ENCODE measurements around the gene GPR62.

GPR62 gene

DNA sequence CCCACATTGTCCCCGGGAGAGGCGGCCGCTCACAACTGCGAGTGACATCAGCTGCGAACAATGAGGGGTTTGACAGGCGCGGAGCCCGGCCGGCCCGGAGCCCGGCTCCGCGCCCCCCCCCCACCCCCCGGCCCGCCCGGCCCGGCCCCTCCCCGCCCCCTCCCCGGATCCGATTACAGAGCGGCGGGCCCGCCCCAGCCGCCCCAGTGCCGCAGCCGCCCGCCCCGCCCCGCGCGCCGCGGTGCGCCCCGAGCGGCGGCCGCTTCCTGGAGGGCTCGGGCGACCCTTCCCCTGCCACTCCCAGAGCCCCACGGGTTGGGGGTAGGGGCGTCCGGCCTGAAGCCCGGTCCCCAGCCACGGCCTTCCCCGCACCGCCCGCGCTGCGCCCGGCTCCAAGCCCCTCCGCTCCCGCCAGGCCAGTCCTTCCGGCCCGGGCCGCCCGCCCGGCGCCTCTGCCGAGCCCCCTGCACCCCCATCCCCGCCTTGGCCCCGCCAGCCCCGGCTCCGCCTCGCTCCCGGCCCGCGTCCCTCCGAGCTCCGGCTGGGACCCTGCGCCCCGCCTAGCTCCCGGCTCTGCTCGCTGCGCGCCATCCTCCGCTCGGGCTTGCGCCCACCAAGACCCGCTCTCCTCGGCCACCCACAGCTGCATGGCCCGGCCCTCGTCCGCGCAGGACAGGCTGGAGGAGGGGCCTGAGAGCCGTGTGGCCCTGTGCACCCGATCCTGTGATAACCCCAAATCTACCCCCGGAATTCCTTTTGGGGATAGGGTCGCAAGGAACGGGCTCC lies 12.4 kb downstream of the GPR62 start, which contains the start of gene PCBP4:
TSS of gene PCBP4 (minus strand) at position 71 of the 786 bp plus-strand sequence. CDS start 6,214 bp downstream, outside the sequence.
- DNase-seq (ENCODE audit: low read depth): no peak
- TF ChIP-seq, protein P1, sequence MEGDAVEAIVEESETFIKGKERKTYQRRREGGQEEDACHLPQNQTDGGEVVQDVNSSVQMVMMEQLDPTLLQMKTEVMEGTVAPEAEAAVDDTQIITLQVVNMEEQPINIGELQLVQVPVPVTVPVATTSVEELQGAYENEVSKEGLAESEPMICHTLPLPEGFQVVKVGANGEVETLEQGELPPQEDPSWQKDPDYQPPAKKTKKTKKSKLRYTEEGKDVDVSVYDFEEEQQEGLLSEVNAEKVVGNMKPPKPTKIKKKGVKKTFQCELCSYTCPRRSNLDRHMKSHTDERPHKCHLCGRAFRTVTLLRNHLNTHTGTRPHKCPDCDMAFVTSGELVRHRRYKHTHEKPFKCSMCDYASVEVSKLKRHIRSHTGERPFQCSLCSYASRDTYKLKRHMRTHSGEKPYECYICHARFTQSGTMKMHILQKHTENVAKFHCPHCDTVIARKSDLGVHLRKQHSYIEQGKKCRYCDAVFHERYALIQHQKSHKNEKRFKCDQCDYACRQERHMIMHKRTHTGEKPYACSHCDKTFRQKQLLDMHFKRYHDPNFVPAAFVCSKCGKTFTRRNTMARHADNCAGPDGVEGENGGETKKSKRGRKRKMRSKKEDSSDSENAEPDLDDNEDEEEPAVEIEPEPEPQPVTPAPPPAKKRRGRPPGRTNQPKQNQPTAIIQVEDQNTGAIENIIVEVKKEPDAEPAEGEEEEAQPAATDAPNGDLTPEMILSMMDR (IDR thresholded peaks at IDR 0.05; ENCODE audit: low read depth, low read length, missing control alignments): no peak
- peak within 1 kb of the TSS; percentile 63 for H3K4me3 ChIP-seq (ENCODE audit: low read depth, low read length)

DNA sequence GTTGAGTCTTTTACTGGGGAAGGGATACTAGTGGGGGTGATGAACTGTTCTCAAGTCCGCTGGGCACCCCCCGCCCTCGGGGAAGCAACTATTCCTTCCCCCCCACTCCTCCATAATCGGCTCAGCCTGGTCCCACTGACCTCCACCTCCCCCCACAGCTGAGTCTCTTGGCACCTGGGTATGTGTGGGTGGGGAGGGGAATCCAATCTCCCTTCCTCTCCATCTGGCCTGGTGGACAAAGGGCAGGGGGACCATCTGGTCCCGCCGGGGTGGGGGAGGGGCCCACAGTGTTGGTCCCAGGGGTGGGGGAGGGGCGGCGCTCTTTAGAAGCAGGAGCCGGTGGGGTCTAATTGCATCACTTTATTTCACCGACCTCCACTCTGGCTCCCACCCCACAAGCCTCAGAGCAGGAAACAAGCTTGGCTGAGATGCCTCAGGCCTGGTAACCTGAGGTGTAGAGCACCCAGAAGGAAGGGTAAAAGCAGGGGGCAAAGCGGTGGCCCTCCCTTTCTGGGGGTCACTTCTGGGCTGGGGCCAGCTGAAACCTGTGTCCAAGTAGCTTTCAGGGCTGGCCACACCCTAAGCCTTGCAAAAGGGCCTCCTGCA lies 13.1 kb downstream of the GPR62 start:
- no peak for DNase-seq (ENCODE audit: low read depth)
- TF ChIP-seq, protein P1 (IDR thresholded peaks at IDR 0.05; ENCODE audit: low read depth, low read length, missing control alignments): no peak
- peak overlapping the region; percentile 63 for H3K4me3 ChIP-seq (ENCODE audit: low read depth, low read length)

DNA sequence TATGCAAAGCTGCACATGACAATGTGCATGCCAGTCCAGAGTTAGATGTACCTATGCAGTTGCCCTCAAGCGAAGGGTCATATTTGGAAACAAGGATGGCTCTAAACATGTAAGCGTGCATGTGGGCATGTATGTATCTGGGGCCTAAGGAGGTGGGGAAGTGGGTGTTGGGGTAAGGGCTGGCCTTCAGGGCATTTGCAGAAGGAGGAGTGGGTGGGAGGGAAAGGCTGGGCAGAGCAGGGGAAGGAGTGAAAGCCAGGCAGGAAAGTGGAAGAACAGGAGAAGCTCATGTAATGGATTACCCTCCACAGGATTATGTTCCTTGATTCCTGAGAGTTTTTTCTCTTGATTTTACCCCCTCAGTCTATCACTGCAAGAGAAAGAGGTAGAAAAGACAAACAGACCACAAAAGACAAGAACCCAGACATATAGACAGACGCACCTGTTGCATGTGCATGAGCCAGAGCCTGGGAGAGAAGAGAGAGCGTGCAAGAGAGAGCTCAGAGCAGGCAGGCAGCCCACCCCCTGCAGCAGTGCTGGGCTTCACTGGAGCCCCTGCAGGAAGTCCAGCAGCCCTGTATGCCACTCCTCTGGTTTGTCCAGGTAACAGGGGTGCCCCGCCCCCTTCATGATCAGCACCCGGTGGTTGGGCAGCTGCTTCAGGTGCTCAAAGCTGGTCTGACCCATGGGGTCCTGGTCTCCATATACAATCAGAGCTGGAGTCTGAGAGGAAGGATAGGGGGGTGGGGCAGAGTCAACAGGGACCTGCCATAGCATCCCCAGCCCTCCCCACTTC lies 13.9 kb downstream of the GPR62 start:
- H3K4me3 ChIP-seq (ENCODE audit: low read depth, low read length): no peak overlapping the region
- no peak for DNase-seq (ENCODE audit: low read depth)
- TF ChIP-seq, protein P1 (IDR thresholded peaks at IDR 0.05; ENCODE audit: low read depth, low read length, missing control alignments): no peak

DNA sequence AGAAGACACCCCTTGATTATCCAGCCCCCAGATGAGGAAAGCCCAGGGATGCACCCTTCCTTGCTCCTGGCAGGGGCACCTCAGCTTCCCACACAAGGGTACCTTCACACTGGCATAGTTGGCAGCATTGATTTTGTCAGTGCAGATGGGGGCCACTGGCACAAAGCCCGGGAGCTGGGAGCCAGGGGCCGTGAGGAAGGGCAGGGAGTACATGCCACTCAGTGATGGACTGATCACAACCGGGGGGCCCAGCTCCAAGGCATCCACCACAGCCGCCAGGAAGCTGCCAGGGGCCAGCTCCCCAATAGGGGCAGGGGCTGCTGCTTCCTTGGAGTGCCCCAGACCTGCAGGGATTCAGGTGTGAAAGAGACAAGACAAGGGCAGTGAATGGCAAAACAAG lies 14.7 kb downstream of the GPR62 start:
- DNase-seq (ENCODE audit: low read depth): no peak
- TF ChIP-seq, protein P1 (IDR thresholded peaks at IDR 0.05; ENCODE audit: low read depth, low read length, missing control alignments): no peak
- H3K4me3 ChIP-seq (ENCODE audit: low read depth, low read length): no peak overlapping the region

DNA sequence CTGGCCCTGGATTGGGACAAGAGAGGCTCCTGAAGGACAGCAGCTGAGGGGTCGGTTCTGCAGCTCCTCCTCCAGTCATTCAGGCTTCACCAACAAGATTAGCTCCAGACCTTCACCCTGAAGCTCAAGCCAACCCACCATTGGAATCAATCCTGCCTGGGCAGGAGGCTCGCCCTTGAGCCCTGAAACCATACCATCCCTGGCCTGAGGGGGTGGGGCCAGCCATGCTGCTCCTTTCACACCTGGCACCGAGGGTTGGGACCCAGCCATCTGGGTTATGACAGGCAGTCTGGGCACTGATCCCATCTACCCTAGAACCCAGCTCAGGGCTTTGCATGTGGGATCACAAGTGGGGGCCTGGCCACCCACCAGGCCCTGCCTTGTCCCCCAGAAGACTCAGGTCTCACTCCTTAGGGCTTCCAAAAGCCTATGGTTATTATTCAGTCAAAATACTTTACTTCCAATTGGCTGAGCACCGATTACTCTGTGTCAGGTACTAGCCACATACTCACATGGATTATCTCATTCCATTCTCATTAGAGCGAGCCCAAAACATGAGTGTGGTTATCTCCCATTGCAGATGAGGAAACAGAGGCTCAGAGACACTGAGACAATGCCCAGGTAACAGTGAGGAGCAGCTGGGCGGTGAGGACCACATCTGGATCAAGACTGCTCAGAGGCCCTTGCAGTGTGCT lies 15.6 kb downstream of the GPR62 start:
- no peak for DNase-seq (ENCODE audit: low read depth)
- TF ChIP-seq, protein P1 (IDR thresholded peaks at IDR 0.05; ENCODE audit: low read depth, low read length, missing control alignments): no peak
- H3K4me3 ChIP-seq (ENCODE audit: low read depth, low read length): no peak overlapping the region

DNA sequence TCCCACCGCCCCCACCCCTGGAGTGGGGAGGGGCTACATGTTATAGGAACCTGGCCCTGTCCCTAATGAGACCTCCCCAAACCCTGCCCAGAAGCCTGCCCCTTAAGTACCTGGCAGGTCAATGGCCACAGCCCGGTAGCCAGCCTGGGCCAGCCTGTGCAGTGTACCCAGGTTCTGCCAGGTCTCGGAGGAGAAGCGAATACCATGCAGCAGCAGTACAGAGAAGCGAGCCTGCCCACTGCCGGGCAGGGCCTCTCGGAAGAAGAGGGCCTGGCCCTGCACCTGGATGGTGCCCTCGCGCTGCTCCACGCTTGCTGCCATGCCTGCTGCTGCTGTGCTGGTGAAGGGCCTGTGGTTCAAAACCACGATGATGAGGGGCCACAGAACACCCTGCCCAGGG lies 16.2 kb downstream of the GPR62 start:
- DNase-seq (ENCODE audit: low read depth): no peak
- H3K4me3 ChIP-seq (ENCODE audit: low read depth, low read length): no peak overlapping the region
- TF ChIP-seq, protein P1 (IDR thresholded peaks at IDR 0.05; ENCODE audit: low read depth, low read length, missing control alignments): no peak

All from GM12864 (cell line).